GM18909 (cell line): Measurements from ENCODE around the gene PUM2.
A peak's percentile ranks its signal among the peaks of the same experiment; 100 is the strongest.
"Not testable (repeated sequence)": the region's sequence is repeated elsewhere in the genome, so short reads cannot be mapped to it uniquely, and the experiment has no call there.

Experiments used
- ATAC-seq: cut with Tn5 transposase; IDR thresholded peaks from one replicate; pipeline ENCODE4 v1.9.1; 2021; ENCODE audit warnings: mild to moderate bottlenecking; ENCODE audit not compliant: unreplicated experiment, poor library complexity

Gene PUM2

DNA sequence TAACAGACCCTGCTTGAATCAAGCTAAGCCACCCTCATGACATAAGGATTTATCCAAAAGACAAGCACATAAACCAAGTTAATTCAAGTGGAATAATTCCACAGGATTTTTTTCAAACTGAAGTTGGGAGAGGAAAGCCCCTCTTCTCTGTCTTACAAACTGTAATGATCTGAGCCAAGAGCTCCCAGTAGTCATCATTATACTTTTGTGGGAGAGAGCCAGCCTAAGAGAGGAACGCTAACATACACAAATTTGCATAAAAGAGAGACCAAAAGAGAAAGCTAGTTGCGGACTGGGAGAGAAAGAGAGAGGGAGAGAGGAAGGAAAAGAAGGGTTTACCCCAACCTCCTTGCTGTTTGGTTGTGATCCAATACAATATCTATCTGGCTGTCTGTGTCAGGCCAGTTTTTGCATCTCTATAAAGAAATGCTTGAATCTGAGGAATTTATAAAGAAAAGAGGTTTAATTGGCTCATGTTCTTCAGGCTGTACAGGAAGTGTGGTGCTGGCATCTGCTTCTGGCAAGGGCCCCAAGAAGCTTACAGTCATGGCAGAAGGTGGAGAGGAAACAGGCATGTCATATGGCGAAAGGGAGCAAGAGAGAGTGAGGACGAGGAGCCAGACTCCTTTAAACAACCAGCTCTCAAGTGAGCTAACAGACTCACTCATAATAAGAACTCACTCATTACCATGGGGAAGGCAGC lies 20.8 kb upstream of the PUM2 start:
- ATAC-seq = no peak

DNA sequence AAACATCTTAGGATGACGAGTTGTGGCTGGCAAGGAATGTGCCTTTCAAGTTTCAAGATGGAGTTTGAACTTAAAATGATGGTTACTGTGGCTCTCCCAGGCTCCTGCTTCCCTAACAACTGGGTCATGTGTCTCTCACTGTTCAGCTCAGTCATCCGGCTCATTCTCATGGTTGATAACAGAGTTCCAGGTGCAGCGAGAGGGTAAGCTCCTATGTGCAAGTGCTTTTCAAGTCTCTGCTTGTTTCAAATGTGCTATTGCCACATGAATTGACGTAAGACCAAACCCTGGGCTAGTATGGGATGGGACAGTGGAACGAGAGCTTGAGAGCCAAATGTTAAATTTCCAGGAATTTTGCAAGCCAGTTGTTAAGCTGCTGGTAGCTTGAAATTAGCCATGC lies 19.5 kb upstream of the PUM2 start:
- ATAC-seq = no peak

DNA sequence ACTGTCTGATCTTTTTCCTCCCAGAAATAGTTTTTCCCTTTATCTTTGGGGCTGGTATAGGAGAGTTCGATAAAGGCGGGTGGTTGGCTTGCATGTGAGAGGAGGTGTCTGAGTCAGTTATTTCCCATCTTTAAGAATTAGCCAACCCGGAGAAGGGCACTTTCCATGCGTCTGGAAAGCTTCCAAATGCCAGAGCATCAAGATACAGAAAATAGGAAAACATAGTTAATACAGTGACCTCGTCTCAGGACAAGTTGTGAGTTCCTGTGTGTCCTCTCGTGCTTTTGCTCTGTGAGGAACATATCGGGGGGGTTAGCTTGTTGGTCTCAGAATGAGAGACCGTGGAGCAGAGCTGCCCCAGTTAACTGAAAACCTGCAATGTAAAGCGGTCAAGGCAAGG lies 18.7 kb upstream of the PUM2 start:
- ATAC-seq = no peak

DNA sequence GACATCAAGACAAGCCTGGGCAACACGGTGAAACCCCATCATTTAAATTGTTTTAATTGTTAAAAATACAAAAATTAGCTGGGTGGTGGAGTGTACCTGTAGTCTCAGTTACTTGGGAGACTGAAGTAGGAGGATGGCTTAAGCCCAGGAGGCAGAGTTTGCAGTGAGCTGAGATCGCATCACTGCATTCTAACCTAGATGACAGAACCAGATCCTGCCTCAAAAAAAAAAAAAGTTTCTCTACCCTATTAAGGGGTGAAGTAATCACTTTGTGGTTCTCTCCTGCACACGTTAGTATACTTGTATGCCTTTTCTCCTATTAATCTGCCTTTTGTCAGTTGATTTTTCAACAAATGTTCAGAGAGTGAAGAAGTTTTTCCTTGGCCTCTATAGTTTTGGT lies 18.1 kb upstream of the PUM2 start:
- no peak for ATAC-seq

DNA sequence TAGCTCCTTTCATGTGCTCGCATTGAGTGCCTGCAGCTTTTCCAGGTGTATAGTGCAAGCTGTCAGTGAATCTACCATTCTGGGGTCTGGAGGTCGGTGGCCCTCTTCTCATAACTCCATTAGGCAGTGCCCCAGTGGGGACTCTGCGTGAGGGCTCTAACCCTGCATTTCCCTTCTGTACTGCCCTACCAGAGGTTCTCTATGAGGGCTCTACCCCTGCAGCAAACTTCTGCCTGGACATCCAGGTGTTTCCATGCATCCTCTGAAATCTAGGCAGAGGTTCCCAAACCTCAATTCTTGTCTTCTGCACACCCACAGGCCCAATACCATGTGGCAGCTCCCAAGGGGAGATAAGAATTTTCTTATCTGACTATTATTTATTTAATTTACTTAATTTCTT lies 17.3 kb upstream of the PUM2 start:
- ATAC-seq = not testable (repeated sequence)

DNA sequence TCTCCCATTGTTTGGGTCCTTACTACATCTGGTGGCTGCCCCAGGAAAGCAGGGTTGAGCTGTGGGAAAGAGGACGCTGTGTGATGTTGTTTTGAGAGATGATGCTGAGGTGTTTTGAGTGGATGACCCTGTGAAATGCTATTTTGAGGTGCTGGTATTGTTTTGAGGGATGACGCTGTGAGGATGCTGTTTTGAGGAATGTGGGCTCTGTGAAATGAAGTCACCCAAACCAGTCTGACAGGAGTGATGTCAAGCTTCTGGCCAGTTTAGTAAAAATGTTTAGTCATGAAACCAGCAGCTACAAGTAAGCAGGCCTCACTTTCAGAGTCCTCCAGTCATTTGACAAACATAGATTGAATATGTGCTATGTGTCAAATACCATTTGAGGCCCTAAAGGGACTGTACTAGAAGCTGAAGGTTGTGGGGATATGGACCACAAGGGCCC lies 16.1 kb upstream of the PUM2 start:
- ATAC-seq = no peak

DNA sequence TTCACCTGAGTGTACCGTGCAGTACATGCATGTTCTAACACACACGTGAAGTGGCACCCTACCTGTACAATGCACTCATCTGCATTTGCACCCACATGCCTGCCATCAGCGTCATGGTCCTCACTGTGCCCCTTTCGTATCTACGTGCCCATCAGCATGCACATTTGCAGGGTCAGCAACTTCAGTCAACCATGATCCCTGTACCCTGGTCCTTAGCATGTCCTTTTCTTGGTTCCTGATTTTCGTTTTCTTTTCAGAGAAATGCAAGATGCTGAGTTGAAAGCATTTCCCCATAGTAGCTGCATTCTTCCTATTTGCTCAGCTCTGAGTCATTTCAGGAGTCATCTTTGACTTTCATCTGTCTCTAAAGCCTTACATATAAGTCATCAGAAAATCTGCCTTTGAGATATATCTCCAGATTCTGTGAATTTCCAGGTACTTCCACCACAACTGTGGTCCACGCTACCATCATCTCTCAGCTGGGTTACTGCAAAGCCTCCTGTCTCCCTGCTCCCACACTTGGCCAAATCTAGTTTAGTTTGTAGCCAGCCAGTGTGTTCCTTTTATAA lies 14.7 kb upstream of the PUM2 start:
- ATAC-seq = peak; percentile 94

DNA sequence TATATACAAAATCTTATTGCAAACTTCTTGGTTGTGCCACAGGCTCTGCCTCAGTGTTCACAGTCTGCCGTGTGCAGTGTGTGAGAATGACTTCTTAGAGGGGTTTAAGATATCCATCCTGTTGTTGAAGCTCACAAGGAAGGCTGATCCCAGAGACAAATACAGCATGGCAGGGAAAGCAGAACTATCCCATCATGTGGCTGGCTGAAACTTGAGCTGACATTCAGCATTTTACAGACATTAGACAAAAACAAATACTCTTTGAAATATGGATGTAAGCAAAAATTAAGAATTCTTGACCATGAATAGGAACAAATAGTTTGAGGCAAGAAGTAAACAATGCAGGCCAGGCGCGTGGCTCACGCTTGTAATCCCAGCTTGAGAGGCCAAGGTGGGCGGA lies 12.9 kb upstream of the PUM2 start:
- ATAC-seq = no peak

DNA sequence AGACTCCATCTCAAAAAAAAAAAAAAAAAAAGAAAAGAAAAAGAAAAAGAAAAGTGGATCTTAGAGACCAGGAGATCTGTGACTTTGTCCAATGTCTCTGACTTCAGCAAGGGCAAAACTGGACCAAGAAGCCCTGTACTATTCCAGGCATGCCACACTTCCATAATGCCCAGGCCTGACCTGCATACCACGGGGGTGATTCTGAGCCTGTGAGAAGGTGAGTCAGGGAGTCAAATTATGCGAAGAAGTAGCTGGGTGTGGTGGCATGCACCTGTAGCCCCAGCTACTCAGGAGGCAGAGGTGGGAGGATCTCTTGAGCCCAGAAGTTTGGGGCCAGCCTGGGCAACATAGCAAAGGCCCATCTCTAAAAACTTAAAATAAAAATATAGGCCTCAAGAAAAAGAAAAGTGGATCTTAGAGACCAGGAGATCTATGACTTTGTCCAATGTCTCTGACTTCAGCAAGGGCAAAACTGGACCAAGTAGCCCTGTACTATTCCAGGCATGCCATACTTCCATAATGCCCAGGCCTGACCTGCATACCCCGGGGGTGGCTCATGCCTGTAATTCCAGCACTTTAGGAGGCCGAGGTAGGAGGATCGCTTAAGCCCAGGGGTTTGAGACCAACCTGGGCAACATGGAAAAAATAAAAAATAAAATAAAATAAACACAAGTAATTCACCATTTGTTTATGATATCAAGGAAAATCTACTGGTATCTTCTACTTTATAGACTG lies 12.2 kb upstream of the PUM2 start:
- no peak for ATAC-seq

DNA sequence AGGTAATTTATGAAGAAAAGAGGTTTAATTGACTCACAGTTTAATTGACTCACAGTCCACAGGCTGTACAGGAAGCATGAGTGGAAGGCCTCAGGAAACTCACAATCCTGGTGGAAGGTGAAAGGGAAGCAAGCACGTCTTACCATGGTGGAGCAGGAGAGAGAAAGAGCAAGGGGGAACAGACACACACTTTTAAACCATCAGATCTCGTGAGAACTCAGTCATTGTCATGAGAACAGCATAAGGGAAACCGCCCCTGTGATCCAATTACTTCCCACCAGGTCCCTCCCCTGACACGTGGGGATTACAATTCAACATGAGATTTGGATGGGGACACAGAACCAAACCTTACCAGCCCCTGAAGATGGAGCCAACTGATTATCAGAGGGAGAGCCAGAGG lies 11.2 kb upstream of the PUM2 start:
- ATAC-seq = no peak

DNA sequence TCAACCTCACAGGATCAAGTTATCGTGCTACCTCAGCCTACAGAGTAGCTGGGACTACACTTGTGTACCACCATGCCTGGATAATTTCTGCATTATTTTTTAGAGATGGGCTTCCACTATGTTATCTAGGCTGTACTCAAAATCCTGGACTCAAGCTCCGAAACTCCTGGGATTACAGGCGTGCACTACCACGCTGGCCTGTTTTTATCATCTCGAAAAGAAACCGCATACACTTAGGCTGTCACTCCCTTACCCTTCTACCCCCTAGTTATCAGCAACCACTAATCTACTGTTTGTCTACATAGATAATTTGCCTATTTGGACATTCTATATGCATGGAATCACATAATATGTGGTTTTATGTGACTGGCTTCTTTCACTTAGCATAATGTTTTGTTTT lies 8.5 kb upstream of the PUM2 start:
- ATAC-seq = no peak

DNA sequence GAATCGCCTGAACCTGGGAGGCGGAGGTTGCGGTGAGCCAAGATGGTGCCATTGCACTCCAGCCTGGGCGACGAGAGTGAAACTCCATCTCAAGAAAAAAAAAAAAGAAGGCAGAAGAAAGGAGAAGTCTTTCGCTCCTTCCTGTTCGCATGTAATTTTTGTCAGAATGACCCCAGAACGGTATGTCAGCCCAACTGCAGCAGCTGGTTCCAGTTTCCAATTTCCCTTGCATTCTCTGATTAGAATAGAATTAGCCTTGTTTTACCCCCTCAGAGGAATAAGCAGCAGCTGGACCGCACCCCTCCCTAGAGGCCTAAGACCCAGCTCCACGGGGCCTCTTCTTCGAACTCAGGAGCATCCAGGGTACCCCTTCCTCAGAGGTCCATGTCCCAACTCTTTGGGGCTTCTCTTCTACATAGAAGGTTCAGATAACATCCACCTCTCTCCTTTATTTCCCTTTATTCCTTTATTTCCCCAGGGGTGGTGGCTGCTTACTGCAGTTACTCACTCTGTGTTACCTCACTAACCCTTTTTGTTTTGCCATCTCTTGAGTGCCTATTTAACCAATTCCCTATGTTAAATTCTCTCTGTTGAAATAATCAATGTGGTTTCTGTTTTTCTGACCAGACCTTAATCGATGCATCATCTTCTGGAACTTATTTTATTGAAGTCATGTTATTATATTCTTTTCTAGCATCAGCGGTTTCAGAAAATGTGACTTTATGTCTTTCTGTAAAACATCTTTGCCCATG lies 7.2 kb upstream of the PUM2 start:
- ATAC-seq = no peak

DNA sequence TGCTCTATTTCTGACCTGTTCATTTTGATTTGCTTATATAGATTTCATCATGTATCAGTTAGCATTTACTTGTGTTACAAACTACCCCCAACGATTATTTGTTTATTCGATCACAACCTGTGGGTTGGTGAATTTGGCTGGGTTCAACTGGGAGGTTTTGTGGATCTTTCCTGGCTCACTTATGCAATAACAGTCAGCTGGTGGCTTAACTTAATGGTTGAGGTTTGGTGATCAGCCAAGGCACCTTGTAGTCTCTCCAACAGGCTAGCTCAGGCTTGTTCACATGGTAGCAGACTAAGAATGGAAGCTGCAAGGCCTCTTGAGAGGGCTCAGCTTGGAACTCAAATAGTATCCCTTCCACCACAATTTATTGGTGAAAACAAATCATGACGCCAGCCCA lies 5.4 kb upstream of the PUM2 start:
- no peak for ATAC-seq

DNA sequence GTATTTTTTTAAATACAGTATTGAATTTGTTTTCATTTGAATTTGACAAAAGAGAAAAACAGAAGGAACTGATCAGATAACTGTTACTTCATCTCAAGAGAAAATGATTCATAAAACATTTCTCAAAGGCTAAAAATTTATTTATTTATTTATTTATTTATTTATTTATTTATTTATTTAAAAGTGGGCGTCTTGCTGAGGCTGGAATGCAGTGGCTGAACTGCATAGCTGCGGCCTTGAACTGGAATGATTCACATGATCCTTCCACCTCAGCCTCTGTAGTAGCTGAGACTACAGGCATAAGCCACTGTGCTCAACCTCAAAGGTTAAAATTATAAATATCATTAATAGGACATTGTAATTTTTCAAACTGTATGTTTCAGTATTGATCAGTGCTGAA lies 4.5 kb upstream of the PUM2 start:
- ATAC-seq = no peak

DNA sequence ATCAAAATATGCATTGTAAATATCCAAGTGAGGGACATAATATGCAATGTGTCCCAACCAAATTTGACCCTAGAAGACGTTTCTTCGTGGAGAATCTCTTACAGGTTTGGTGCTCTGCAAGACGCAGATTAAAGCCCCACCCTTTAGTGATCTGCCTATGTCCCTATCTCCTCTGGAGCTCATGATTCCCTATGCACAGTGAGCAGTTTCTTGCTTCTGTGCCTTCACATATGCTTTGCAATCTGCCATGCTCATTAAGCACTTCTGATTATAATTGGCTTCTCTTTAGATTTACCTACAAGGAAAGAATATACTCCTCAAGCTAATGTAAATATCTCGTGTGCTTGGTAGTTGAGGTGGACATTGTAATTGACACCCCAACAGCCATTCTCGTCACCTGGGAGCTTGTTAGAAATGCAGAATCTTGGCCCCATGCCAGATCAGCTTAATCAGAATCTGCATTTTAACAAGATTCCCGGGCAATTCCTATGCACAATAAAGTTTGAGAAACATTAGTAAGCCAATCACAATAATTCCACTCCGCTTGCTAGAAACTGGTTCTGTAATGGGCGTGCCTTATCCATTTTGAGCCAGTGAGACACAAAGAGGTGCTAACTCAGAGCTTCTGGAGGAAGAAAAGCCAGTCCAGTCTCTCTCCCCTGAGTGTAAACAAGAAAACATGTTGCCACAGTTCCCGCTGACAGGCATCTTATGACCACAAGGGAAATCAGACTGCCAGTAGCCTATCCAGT lies 2.8 kb upstream of the PUM2 start:
- ATAC-seq = no peak

DNA sequence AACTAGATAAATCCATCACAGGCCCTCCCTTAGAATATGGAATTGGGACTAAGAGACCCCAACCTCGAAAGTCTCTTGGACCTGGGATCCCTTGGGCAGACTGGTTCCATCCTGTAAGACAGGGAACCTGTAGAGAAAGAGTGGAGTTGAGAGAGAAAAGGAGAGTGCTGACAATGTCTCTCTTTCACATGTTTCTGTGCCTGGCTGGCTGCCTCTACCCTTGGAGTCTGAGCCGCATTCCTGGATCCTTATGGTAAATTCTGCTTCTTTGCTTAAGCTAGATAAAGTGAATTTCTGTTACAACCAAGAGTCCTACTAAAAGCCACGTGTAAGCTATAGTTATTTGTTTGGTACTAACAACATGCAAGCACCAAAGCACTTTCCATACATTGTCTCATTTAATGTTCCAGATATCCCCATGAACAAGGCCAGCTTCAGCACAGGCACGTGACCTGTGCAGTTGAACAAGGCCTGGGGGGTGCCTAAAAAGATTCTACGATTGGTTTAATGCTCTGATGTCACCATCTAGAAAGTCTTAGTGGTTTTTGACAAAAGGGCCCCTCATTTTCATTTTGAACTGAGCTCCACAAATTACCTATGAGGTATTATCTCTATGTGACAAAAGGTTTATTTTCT lies 2.1 kb upstream of the PUM2 start:
- no peak for ATAC-seq

DNA sequence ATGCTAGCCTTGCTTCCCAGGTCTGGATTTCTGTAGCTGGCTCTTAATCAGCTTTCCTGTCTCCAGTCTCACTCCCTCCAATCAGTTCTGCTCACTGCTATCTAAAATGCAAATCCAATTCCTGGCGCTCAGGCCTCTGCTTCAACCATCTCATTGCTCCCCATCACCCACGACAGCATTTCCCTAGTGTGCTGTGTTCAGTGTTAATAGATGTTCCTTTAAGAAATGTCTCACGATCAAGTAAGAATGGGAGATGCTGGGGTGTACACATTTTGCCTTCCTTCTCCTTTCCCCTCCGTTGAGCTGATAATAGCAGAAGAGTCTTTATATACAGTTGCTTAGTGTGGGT lies 1.6 kb upstream of the PUM2 start:
- ATAC-seq = no peak

DNA sequence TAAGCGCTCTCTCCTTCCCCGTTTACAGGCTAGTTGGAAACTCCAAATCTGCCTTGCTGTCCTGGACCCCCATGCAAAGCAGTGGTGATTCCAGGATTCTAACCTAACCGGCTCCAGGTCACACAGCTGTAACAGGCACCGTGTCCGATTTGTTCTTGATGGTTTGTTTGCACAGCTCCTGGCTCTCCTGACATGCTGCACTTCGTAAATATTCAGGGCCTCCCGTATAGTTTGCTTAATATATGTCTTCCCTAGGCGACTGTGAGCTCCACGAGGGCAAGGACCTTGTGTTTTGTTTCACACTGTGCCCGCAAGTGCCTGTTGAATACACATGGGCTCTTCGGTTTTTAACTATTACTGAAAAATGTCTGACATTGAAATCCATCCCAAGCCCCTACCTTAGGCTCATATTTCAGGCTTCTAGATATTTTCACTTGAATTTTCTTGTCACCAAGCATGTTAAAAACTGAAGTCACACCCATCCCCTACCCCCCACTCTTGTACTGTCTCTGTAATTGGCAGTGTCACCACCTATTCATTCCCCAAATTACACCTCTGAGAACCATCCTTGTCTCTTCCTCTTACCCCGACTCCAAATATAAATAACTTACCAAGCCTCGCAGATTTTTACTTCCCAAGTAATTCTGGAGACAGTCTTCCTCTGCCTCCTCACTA lies 1.0 kb upstream of the PUM2 start:
- no peak for ATAC-seq

DNA sequence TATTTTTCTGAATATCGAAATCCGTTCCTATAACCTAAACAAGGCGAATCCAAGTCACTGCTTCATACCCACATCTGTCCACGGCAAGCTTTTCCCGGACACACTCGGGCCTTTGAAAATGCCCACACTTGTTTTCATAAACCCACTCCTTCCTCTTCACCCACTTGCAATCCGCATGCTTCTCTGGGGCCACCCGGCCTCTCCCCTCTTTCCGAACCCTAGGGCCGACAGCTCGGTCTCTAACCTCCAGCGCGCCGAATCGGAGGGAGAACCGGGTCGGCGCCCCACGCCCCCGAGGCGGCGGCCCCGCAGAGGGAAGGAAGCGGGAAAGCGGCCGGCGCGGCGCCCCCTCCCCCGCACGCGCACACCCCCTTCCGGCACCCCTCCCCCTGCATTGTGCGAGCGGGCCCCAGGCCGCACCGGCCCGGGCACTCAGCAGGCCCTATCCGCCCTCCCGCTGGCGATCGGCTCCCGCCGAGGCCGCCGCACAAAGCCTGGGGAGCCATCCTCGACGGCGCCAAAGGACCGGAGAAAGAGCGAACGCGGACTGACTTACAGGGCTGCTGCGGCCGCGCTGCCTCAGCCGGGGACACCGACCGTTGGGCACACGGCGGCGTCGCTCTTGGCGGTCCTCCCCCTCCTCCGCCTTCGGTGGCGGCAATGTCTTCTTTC lies 467 bp downstream of the PUM2 start:
- ATAC-seq = peak; percentile 34
